Spleen (tissue), 11 donors: ENCODE results near the gene SORCS2. TPM values are rescaled to one million over a fixed set of nuclear protein-coding genes. Genes with fewer than 3 reads are reported as not detected.

Experiments
- DNase-seq: peaks from one replicate; pipeline ENCODE4 v3.0.0-alpha.2; 2020
- H3K27ac ChIP-seq, 8 donors: fragments of 200-600 bp; sonication (generic) in 7 of 8; 1 replicate in 4 of 8; 2 replicates in 4 of 8; pipeline versions ENCODE4 v1.5.0 to v1.8.0; 2016 to 2021; ENCODE audit warnings: inconsistent platforms in 4 of 8, mild to moderate bottlenecking in 4 of 8, moderate library complexity in 1 of 8
- H3K27me3 ChIP-seq, 7 donors: fragments of 200-600 bp; sonication (generic) in 6 of 7; replicated peaks in 1 of 7; 1 replicate in 4 of 7; 2 replicates in 3 of 7; pipeline versions ENCODE4 v1.5.0 to v1.8.0; 2016 to 2021; ENCODE audit warnings: inconsistent platforms in 3 of 7, mild to moderate bottlenecking in 1 of 7
- H3K36me3 ChIP-seq, 6 donors: fragments of 200-600 bp; sonication (generic) in 5 of 6; 1 replicate in 4 of 6; 2 replicates in 2 of 6; pipeline versions ENCODE4 v1.5.0 to v1.8.0; 2016 to 2021; ENCODE audit warnings: inconsistent platforms in 2 of 6
- H3K4me1 ChIP-seq, 6 donors: fragments of 200-600 bp; sonication (generic) in 5 of 6; 1 replicate in 3 of 6; 2 replicates in 3 of 6; pipeline versions ENCODE4 v1.5.0 to v1.8.0; 2016 to 2021; ENCODE audit warnings: inconsistent platforms in 3 of 6
- H3K4me3 ChIP-seq, 8 donors: fragments of 200-600 bp; sonication (generic) in 7 of 8; 1 replicate in 4 of 8; 2 replicates in 4 of 8; pipeline versions ENCODE4 v1.5.0 to v1.8.0; 2016 to 2021; ENCODE audit warnings: inconsistent platforms in 4 of 8, mild to moderate bottlenecking in 4 of 8, moderate library complexity in 2 of 8
- H3K9me3 ChIP-seq, 8 donors: fragments of 200-600 bp; sonication (generic) in 7 of 8; 1 replicate in 4 of 8; 2 replicates in 4 of 8; pipeline versions ENCODE4 v1.5.0 to v1.8.0; 2016 to 2021; ENCODE audit warnings: inconsistent platforms in 4 of 8
- POLR2A ChIP-seq, 3 donors: fragments of 450-650 bp; IDR thresholded peaks; one replicate each; pipeline ENCODE4 v1.5.1; 2017; ENCODE audit warnings: antibody characterized with exemption in 3 of 3, mild to moderate bottlenecking in 1 of 3
- POLR2AphosphoS5 ChIP-seq, 3 donors: sonication (generic); formaldehyde crosslinking; IDR thresholded peaks; one replicate each; pipeline ENCODE4 v1.5.1; 2017; ENCODE audit warnings: antibody characterized with exemption in 3 of 3
- WGBS, 5 donors: extraction: QIAGEN DNeasy Blood & Tissue Kit in 3 of 5; methylation state at CpG; one replicate each; pipeline versions ENCODE4 v1.1.5 to v1.1.7; 2013 to 2018; 5-methylcytosine and 5-hydroxymethylcytosine counted together
- intact Hi-C: fragments of 100-400 bp; cut with DNase I; formaldehyde crosslinking; loops from one replicate; pipeline ENCODE4 v1.15.0; 2023; ENCODE audit warnings: low total_unique reads
- polyA plus RNA-seq, 3 donors: library from polyadenylated mRNA; stranded (reverse); fragments of 200-250 nt; gene quantifications; one replicate each; pipeline ENCODE4 v1.2.1, GENCODE V29; 2013
- total RNA-seq, 7 donors: library from RNA; depleted of rRNA in 3 of 7; stranded (reverse); fragments of >200 nt in 3 of 7; fragmentation: NEBNext Ultra II Directional in 4 of 7; extraction: Animal tissue kit (Norgen Biotek cat#: 25700) in 4 of 7; gene quantifications; one replicate each; pipeline versions ENCODE4 v1.1.0 to v1.2.1, GENCODE V29; 2016 to 2021
- TF ChIP-seq, protein P1 (sequence below), 11 experiments: fragments of 200-600 bp in 7 of 11; fragments of 450-650 bp in 4 of 11; sonication (generic) in 4 of 11; IDR thresholded peaks in 8 of 11; conservative IDR thresholded peaks in 3 of 11; 1 replicate in 7 of 11; 2 replicates in 4 of 11; pipeline versions ENCODE4 v1.4.0 to v1.8.0; 2016 to 2021; ENCODE audit warnings: antibody characterized with exemption in 11 of 11, inconsistent platforms in 4 of 11, mild to moderate bottlenecking in 1 of 11
- donor health status: healthy with polysubstance abuse.
- donor health status: DM: no; HTN: no; CAD: no; lungs with moderate emphysema.
- donor health status: DM: no; HTN: no; CAD: no.
- donor health status: Bipolar disorder and iron deficiency.
- donor health status: healthy.
- donor health status: DM: no; HTN: no; CAD: no.
- donor health status: DM: yes; HTN: yes; CAD: no.

The SORCS2 gene
- total and polyA plus RNA-seq, 10 donors = 0.33 to 1.6 (median 0.60) TPM

GRCh38 chr4:7334521-7335275 lies 142.4 kb downstream of the SORCS2 start:
- no peak overlapping the region for H3K4me3 ChIP-seq
- no peaks in the 10 kb centered on the region for H3K36me3 ChIP-seq
- TF ChIP-seq POLR2A (IDR thresholded peaks at IDR 0.05) (no peak), POLR2AphosphoS5 (IDR thresholded peaks at IDR 0.05) (no peak)
- TF ChIP-seq, protein P1, sequence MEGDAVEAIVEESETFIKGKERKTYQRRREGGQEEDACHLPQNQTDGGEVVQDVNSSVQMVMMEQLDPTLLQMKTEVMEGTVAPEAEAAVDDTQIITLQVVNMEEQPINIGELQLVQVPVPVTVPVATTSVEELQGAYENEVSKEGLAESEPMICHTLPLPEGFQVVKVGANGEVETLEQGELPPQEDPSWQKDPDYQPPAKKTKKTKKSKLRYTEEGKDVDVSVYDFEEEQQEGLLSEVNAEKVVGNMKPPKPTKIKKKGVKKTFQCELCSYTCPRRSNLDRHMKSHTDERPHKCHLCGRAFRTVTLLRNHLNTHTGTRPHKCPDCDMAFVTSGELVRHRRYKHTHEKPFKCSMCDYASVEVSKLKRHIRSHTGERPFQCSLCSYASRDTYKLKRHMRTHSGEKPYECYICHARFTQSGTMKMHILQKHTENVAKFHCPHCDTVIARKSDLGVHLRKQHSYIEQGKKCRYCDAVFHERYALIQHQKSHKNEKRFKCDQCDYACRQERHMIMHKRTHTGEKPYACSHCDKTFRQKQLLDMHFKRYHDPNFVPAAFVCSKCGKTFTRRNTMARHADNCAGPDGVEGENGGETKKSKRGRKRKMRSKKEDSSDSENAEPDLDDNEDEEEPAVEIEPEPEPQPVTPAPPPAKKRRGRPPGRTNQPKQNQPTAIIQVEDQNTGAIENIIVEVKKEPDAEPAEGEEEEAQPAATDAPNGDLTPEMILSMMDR (IDR thresholded peaks at IDR 0.05 in 8 of 11, conservative IDR thresholded peaks at IDR 0.05 in 3 of 11) = no peak
- H3K27ac ChIP-seq = no peak overlapping the region
- H3K4me1 ChIP-seq = peaks cover 0 to 4% (median 0%) of the 10 kb centered on the region in 6 donors
- no peaks in the 10 kb centered on the region for H3K9me3 ChIP-seq
- 85 to 92% (median 90%) methylated on average over 15 to 17 of the region's 17 CpGs for WGBS, 5 donors
- intact Hi-C loops = no loop called here
- peaks cover 0 to 53% (median 0%) of the 10 kb centered on the region in 7 donors for H3K27me3 ChIP-seq
- DNase-seq = peak; percentile 65

- WGBS, 5 donors = 52 to 62% (median 59%) methylated on average over 8 to 24 of the region's 24 CpGs
- Histone ChIP-seq H3K27me3 (peaks cover 0 to 48% (median 0%) of the 10 kb centered on the region in 7 donors), H3K27ac (no peak overlapping the region), H3K4me3 (no peak overlapping the region), H3K4me1 (peaks cover 0 to 4% (median 0%) of the 10 kb centered on the region in 6 donors), H3K9me3 (no peaks in the 10 kb centered on the region), H3K36me3 (no peaks in the 10 kb centered on the region)
- intact Hi-C loops = no loop called here
- TF ChIP-seq, protein P1 (IDR thresholded peaks at IDR 0.05 in 8 of 11, conservative IDR thresholded peaks at IDR 0.05 in 3 of 11) = peak in 10 of 11 experiments; percentile 14 to 68 (median 52)
- TF ChIP-seq POLR2AphosphoS5 (IDR thresholded peaks at IDR 0.05) = no peak
- peak; percentile 80 for DNase-seq
Observed at GRCh38 chr4:7335344-7336066, 143.2 kb downstream of the SORCS2 start.

DNA sequence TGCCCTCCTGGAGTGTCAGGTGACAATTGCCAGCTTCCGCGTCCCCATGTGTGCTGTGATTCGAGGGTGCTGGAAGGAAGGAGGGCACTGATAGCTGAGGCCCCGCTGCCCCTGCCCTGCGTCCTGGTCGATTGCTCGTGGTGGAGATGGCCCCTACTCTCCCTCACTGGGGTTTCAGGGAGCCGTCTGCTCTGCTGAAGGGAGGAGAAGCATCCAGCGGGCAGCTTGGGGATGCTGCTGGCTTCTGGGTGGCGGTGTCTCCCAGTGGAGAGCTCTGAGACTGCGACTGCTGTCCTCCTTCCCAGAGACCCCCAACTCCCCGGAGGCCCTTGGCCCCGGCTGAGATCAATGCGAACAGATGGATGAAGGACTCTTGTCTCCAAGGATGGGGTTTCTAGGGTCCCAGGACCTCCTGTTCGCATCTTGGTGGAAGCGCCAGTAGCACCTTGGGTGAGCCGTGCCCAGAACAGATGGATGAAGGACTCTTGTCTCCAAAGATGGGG lies 143.8 kb downstream of the SORCS2 start:
- 59 to 85% (median 72%) methylated on average over 4 to 17 of the region's 17 CpGs for WGBS, 5 donors
- Histone ChIP-seq H3K9me3 (no peaks in the 10 kb centered on the region), H3K27me3 (peaks cover 0 to 42% (median 0%) of the 10 kb centered on the region in 7 donors), H3K27ac (no peak overlapping the region), H3K4me1 (peaks cover 0 to 4% (median 0%) of the 10 kb centered on the region in 6 donors), H3K4me3 (no peak overlapping the region), H3K36me3 (no peaks in the 10 kb centered on the region)
- DNase-seq = no peak
- TF ChIP-seq POLR2A (IDR thresholded peaks at IDR 0.05) (no peak), POLR2AphosphoS5 (IDR thresholded peaks at IDR 0.05) (no peak)
- TF ChIP-seq, protein P1 (IDR thresholded peaks at IDR 0.05 in 8 of 11, conservative IDR thresholded peaks at IDR 0.05 in 3 of 11) = peak in 3 of 11 experiments; percentile 1 to 5 (median 3)
- intact Hi-C loops = no loop called here

DNA sequence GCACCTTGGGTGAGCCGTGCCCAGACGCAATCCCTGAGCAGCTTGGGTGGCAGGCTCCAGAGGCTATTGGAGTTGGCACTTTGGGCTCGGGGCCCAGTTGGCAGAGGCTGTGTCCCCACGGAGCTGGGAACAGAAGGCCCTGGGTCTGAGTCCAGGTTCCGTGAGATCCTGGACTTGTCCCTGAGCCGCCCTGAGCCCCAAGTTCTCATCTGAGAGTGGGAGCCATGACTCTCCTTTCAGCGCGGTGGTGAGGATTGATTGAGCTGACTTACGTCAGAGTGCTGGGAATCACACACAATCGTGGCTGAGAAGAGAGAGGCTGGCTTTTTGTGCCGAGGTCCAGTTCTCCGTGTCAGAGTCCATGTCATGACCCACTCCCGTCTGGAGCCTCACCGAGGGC lies 144.4 kb downstream of the SORCS2 start:
- WGBS, 5 donors = 77 to 87% (median 85%) methylated on average over 10 to 14 of the region's 14 CpGs

More for the DNA sequence above, 144.4 kb downstream of the SORCS2 start:
- H3K36me3 ChIP-seq = no peaks in the 10 kb centered on the region
- peak; percentile 48 for DNase-seq
- no peak overlapping the region for H3K4me3 ChIP-seq
- H3K9me3 ChIP-seq = peaks cover 0 to under 1% (median 0%) of the 10 kb centered on the region in 8 donors
- TF ChIP-seq, protein P1 (IDR thresholded peaks at IDR 0.05 in 8 of 11, conservative IDR thresholded peaks at IDR 0.05 in 3 of 11) = no peak
- no peak for TF ChIP-seq POLR2AphosphoS5 (IDR thresholded peaks at IDR 0.05)
- intact Hi-C loops = no loop called here
- peaks cover 0 to 36% (median 0%) of the 10 kb centered on the region in 7 donors for H3K27me3 ChIP-seq
- H3K4me1 ChIP-seq = peaks cover 0 to 4% (median 0%) of the 10 kb centered on the region in 6 donors
- no peak overlapping the region for H3K27ac ChIP-seq
